Measurements from ENCODE around the gene MRPL43.

MRPL43 gene

DNA sequence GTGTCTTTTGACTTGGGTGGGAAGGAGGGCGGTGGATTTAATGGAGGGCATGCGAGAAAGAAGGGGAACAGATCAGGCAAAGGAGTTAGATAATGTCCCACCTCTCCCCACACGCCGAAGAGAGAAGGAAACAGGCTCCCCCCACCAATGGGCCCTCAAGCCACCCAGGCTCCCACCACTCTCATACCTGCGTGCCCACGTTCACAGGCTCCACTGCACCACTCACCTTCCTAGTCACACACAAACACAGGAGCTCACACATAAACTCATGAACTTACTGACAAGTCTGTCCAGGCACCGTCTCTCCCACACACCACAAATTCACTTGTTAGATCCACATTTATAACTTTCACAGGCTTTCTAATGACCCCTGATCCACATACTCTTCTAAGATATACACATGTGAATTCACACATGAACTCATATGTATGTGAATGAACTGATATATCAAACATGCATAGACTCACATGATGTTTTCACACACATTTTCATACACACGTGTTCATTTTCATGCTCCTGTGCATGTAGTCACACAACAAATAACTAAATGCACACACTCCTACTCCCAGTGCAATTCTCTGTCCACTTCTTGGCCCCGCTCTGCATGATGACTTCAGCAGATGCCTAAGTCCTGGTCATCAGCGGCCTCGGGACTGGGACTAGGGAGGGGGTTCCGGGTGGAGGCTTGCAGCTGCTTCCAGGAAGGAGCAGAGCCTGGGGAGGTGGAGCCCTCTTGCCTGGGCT is 13.8 kb upstream of the MRPL43 start:
- ATAC-seq, result peak; percentile 27
- TF ChIP-seq ZFP30 (CRISPR knock-in tag; IDR thresholded peaks at IDR 0.05) (no peak), TCF4 (CRISPR knock-in tag; IDR thresholded peaks at IDR 0.05; ENCODE audit: borderline replicate concordance) (no peak), ZC3H10 (CRISPR knock-in tag; IDR thresholded peaks at IDR 0.05) (no peak), ZNF565 (CRISPR knock-in tag; conservative IDR thresholded peaks at IDR 0.05; ENCODE audit: low read depth) (no peak), SNAI2 (CRISPR knock-in tag; IDR thresholded peaks at IDR 0.05) (no peak), ARNTL (CRISPR knock-in tag; IDR thresholded peaks at IDR 0.05; ENCODE audit: borderline replicate concordance, low read depth) (no peak), ISL1 (CRISPR knock-in tag; IDR thresholded peaks at IDR 0.05) (no peak), POU6F1 (CRISPR knock-in tag; IDR thresholded peaks at IDR 0.05; ENCODE audit: borderline replicate concordance, low read depth) (no peak), CSRNP3 (CRISPR knock-in tag; IDR thresholded peaks at IDR 0.05) (no peak), TOX (CRISPR knock-in tag; IDR thresholded peaks at IDR 0.05; ENCODE audit: borderline replicate concordance) (no peak)
- TF ChIP-seq, protein P1, sequence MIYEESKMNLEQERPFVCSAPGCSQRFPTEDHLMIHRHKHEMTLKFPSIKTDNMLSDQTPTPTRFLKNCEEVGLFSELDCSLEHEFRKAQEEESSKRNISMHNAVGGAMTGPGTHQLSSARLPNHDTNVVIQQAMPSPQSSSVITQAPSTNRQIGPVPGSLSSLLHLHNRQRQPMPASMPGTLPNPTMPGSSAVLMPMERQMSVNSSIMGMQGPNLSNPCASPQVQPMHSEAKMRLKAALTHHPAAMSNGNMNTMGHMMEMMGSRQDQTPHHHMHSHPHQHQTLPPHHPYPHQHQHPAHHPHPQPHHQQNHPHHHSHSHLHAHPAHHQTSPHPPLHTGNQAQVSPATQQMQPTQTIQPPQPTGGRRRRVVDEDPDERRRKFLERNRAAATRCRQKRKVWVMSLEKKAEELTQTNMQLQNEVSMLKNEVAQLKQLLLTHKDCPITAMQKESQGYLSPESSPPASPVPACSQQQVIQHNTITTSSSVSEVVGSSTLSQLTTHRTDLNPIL (CRISPR knock-in tag; IDR thresholded peaks at IDR 0.05; ENCODE audit: low read depth), result no peak

DNA sequence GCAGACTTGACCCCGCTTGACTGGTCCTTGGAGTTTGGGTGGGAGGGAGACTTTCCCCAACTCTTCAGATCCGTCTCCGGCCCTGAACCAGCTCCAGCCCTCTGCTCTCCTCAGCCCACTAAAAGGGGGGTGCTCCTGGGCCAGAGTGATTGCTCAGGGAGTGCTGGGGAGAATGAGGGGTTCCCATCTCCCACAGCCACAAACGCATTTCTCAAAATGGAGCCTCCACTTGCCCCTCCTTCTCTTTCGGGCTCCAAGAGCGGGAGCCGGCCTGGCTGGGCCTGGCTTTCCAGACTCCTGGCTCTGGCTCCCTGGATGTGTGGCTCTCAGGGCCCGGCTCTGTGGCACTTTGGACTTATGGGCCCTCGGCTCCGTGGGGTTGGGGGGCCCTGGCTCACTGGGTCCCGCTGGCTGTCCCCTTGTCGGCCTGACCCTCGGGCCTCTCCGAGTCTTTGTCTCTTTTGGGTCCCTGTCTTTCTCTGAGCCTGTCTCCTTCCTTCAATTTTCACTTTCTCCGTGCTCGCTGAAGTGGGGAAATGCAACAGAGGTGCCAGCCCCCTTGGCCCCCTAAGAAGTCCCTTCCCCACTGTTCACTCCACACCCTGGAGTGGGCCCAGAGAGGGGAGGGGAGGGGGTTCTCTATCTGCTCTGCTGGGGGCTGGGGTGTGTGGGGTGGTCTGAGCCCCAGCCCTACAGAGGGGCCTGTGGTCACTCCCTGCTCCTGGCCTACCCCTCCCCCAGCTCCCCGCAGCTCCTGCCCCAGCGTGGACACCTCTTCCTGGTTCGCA is 13.0 kb upstream of the MRPL43 start:
- no peak for ATAC-seq
- TF ChIP-seq POU6F1 (CRISPR knock-in tag; IDR thresholded peaks at IDR 0.05; ENCODE audit: borderline replicate concordance, low read depth) (no peak), ZNF70 (CRISPR knock-in tag; IDR thresholded peaks at IDR 0.05) (no peak), ZC3H10 (CRISPR knock-in tag; IDR thresholded peaks at IDR 0.05) (no peak), OSR1 (CRISPR knock-in tag; IDR thresholded peaks at IDR 0.05) (no peak), PATZ1 (CRISPR knock-in tag; IDR thresholded peaks at IDR 0.05; ENCODE audit: borderline replicate concordance) (no peak), CSDC2 (CRISPR knock-in tag; IDR thresholded peaks at IDR 0.05) (no peak), ZNF8 (CRISPR knock-in tag; IDR thresholded peaks at IDR 0.05) (no peak), BACH2 (CRISPR knock-in tag; IDR thresholded peaks at IDR 0.05; ENCODE audit: borderline replicate concordance) (no peak), ARNTL (CRISPR knock-in tag; IDR thresholded peaks at IDR 0.05; ENCODE audit: borderline replicate concordance, low read depth) (no peak), ISL1 (CRISPR knock-in tag; IDR thresholded peaks at IDR 0.05) (no peak), TOX (CRISPR knock-in tag; IDR thresholded peaks at IDR 0.05; ENCODE audit: borderline replicate concordance) (no peak), SNAI2 (CRISPR knock-in tag; IDR thresholded peaks at IDR 0.05) (no peak), TCF4 (CRISPR knock-in tag; IDR thresholded peaks at IDR 0.05; ENCODE audit: borderline replicate concordance) (no peak), ZNF565 (CRISPR knock-in tag; conservative IDR thresholded peaks at IDR 0.05; ENCODE audit: low read depth) (no peak), CSRNP3 (CRISPR knock-in tag; IDR thresholded peaks at IDR 0.05) (no peak)
